ENCODE measurements around the gene RTKN2.
"Not testable (repeated sequence)": the region's sequence is repeated elsewhere in the genome, so short reads cannot be mapped to it uniquely, and the experiment has no call there.

The RTKN2 gene, protein sequence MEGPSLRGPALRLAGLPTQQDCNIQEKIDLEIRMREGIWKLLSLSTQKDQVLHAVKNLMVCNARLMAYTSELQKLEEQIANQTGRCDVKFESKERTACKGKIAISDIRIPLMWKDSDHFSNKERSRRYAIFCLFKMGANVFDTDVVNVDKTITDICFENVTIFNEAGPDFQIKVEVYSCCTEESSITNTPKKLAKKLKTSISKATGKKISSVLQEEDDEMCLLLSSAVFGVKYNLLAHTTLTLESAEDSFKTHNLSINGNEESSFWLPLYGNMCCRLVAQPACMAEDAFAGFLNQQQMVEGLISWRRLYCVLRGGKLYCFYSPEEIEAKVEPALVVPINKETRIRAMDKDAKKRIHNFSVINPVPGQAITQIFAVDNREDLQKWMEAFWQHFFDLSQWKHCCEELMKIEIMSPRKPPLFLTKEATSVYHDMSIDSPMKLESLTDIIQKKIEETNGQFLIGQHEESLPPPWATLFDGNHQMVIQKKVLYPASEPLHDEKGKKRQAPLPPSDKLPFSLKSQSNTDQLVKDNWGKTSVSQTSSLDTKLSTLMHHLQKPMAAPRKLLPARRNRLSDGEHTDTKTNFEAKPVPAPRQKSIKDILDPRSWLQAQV

DNA sequence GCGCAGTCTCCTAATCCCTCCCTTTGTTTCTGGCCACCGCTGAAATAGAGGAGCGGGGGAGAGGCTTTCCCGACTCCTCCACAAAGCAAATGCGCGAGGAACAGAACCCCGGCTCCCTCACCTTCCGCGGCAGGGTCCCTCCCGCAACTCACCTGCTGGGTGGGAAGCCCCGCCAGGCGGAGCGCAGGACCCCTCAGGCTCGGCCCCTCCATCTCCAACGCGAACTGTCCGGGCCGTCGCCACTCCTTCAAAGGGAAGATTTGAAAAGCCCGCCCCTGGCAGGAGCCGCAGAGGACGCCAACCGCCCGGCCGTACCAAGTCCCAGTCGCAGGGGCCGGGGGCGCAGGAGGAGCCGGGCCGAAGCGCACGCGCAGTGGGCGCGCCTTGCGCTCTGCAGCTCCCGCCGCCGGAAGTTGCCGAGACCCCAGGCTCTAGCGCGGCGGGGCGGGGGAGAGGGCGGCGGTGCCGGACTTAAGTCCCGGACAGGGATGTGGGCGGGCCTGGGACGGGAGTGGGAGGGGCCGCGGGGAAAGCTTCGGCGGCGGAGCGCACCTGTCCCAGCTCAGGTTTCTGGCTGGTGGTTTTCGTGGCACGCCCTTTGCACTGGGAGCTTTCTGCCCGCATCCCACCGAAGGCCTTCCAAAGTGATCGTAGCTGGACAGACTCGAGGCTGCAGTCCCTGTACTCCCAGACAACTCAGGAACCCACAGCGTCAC, at the start of gene RTKN2:
Gene RTKN2 (minus strand): TSS at position 446 of the 716 bp plus-strand sequence. CDS start 234 bp downstream, at position 212.
- peak; percentile 48 for DNase-seq

DNA sequence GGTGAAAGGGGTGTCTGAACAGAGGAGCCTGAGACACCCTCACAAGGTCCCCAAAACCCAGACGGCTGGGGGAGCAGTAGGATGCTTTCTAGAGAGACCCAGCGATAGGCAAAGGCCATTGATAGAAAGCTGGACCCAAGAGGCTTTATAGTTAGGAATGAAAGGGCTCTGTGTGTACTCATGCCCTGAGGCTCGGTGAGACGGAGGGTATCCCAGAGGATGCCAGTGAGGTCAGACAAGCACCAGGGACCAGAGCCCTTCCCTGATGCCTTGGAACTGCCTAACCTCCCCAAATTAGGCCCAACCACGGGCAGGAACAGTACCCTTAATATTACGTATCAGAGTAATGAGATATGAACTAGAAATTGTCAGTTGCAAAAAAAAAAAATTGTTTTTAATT, 48.6 kb upstream of the RTKN2 start:
- DNase-seq = no peak

DNA sequence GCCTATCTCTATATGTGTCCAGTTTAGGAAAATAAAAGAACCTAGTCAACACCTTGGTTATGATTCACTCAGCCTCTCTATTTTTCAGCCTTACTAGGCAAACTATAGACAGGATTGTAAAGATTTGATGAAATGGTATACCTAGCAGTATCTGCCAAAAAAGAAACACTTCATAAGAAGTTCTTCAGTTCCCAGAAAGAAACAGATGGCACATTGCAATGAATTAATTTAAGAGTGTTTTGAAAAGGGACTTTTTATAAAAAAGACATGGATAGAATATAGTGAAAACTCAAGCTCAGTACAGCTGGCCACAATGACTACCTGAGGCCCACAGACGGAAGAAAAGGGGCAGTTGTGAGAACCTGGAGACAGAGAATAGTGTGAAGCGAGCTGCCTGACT, 40.6 kb upstream of the RTKN2 start:
- DNase-seq = no peak

DNA sequence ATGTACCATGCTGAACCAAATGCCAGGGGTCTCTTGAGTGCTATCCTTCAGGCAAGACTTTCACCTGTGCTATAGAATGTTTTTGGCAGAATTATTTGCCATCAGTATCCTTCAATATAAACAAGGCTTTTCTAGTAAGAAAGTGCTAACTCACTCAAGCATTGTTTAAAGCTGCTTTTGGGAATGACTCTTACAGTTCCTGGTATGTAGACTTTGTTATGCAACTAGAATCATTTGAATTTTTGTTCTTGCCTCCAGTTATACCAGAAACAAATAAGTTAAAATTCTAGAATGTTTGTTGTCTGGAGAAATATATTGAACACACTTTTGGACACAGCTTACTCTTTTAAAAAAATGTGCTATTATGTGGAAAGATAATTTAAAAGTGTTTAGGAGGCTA, 39.5 kb upstream of the RTKN2 start:
- DNase-seq = no peak

DNA sequence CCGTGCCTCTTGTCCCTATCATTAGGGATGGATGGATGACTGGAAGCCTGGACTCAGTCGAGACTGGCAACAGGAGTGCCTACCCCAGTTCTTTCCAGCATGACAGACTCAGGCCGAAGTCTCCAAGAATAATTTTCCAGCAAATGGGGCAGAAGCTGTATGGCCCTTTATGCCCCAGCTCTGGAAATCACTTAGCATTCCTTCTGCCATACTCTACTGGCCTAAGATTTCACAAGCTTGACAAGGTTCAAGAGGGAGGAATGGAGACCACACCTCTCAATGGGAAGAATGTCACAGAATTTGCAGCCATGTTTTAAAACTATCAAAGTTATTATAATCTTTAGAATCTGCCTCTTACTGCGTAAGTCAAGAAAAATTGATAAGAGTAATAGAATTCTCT, 39.0 kb upstream of the RTKN2 start:
- DNase-seq = no peak

DNA sequence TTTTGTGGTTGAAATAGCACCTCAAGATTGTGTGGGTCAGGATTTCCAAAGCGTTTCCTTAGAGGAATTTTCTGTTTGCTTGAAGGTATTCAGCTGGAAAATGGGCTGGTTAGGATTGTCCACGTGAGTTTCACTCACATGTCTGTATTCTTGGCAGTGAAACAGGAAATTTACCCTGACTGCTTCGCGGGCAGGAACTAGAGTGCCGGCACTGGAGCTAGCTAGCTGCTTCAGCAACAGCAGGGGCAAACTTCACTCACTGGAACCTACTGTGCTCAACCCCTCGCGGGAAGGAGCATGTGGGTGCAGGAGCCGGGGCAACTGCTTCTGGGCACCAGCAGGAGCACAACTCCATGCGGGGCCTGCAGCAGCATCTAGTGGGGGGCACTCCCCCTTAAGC, 38.0 kb upstream of the RTKN2 start:
- DNase-seq = no peak

DNA sequence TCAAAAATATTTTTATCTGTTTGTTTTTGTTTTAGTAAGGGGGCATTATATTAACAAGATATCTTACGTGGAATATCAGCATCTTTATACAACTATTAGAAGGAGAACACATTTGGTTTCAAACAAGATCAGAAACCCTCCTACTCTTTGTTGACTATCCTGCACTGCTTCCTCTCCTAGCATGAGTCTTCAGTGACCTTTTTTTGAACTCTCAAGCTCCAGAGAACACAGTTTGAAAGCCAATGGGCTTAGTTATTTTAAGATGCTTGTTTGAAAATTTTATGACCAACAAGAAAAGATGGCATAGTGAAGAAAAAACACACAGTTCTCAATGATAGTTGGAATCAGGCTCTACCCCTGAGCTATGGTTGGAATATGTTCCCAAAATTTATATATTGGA, 37.2 kb upstream of the RTKN2 start:
- DNase-seq = no peak

DNA sequence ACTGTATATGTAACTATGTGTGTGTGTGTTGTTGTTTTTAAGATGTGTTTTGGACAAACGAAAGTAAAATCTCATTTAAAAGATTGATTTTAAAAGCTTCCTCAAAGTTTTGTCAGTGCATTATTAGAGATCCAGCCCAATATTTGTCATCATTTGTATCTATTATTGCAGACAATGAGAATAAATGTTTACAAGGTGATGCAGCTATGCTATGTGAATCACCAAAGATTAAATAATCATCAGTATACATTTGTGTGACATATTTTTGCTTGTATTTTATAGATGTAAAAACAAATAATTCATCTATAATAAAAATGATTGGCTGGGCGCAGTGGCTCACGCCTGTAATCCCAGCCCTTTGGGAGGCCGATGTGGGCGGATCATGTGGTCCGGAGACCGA, 35.3 kb upstream of the RTKN2 start:
- no peak for DNase-seq

DNA sequence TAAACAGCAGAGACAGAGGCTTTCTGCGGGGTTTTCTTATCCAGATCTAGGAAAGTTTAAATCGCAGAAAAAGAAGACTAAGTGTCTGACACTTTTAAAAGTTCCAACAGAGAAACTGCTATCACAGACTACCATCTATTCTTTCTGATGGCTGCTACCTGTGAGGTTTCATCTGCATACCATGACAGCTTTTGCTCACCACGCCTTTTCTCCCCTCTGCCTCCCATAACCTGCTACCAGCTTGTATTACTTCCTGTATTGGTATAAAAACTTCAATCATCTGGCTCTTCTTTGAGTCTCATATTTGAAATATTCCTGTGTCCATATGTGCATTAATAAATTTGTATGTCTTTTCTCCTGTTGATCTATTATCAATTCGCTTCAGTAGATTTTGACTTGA, 34.1 kb upstream of the RTKN2 start:
- DNase-seq = no peak

DNA sequence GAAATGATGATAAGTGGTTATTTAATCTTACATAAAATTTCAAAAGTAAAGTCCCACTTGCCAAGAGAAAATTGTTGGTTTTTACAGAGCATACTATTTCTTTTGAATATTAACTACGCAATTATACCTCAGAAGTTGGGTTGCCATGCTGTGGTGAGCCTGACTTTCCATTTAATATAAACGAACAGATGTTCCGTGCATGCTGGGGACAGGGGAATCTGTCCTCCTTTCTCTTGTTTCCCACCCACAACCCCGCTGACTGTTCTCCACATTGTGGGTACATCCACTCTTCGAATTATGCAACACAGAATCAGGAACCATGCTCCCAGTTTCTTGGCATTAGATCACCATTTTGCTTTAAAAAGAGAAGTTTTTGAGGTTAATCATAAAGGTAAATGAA, 29.2 kb upstream of the RTKN2 start:
- no peak for DNase-seq

DNA sequence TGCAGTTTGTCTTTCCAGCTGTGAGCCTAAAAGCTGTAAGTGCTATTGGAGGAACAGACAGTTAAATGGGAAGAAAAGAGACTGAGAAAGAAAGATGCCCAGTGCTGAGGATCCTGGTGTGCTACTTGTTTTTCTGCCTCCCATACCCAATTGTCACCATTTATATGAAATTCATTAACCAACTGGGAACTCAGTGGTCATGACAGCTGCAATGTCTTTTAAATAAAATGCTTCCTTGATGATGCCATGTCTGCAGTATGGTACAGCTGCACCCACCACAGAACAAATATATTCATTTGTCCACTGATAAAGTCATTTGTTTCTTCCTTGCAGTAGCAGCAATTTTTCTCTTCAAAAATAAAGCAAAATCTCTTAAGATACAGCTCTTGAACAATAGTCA, 15.6 kb upstream of the RTKN2 start:
- no peak for DNase-seq

DNA sequence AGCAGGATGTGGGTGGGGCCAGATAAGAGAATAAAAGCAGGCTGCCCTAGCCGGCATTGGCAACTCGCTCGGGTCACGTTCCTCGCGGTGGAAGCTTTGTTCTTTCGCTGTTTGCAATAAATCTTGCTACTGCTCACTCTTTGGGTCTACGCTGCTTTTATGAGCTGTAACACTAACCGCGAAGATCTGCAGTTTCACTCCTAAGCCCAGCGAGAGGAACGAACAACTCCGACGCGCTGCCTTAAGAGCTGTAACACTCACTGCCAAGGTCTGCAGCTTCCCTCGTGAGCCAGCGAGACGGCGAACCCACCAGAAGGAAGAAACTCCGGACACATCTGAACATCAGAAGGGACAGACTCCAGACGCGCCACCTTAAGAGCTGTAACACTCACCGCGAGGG, 12.7 kb upstream of the RTKN2 start:
- not testable (repeated sequence) for DNase-seq

DNA sequence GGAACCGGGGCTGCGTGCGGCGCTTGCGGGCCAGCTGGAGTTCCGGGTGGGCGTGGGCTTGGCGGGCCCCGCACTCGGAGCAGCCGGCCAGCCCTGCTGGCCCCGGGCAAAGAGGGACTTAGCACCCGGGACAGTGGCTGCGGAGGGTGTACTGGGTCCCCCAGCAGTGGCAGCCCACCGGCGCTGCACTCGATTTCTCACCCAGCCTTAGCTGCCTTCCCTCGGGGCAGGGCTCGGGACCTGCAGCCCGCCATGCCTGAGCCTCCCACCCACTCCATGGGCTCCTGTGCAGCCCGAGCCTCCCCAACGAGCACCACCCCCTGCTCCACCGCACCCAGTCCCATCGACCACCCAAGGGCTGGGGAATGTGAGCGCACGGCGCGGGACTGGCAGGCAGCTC, 11.7 kb upstream of the RTKN2 start:
- DNase-seq = not testable (repeated sequence)

DNA sequence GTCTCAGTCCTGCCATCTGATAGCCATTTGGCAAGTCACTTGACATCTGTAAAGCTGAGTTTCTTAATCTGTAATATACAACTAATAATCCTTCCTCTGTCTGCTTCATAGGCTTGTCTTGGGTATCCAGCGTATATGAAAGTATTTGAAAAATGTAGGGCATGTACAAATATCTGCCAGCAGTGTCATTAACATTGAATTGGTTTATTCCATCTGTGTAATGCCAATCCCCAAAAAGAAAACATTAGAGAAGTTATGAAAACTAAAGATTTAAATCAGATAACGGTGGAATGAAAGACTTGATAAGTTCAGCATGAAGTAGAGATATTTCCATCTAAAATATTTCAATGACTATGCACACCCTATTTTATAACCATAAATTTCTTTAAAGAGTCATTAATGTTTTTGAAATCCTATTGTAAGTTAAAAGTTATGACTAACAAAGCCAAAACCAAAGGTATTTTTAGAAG, 9.8 kb upstream of the RTKN2 start:
- no peak for DNase-seq

DNA sequence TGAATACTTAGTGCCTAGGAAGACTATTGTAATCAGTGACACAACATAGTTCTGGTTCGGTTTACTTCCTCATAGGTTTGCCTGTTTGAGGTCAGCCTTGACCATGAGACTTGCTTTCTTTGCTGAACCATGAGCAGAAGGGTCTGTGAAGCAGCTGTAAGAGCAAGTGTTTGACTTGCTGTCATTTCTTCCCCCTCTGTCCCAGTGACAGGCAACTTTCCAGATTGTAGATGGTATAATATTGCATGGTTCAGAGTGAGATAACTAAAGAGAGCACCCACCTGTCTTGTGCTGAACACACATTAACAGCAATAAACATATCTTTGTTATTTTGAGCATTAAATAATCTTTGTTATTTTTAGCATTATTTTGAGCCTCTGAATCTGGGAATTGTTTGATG, 9.3 kb upstream of the RTKN2 start:
- no peak for DNase-seq

DNA sequence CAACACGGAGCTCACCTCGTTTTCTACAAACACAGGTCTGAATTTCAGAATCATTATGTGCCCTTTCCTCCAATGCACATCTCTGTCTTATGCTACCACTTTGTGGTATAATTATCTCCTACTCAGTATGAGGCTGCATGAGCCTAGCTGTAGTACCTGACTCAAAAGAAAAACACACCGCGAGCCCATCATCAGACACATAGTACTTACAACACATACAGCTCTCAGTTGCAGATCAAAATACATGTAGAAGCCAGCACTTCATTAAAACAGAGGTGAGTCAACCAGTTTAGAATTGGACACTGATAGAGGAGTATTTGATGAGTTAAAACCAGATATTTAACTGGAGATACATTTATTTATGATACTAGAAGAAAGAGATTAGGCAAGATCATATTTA, 1.4 kb upstream of the RTKN2 start:
- DNase-seq = no peak

DNA sequence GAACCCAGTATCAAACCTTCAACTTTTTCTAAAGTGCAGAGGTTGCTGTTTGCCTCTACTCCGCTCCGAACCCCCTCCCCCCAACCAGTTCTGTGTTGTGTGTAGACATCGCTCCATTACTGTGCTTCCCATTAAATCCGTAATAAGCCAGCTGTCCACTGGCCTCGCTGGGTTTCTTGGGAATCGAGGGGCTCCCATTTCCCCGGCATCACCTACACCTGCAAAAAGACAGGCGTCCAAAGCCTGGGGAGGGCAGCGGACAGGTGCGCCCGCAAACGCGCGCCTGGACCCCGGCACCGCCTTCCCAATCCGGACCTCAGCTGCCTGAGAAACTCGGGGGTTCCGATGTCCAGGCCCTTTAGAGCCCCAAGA, 631 bp downstream of the RTKN2 start:
- no peak for DNase-seq

DNA sequence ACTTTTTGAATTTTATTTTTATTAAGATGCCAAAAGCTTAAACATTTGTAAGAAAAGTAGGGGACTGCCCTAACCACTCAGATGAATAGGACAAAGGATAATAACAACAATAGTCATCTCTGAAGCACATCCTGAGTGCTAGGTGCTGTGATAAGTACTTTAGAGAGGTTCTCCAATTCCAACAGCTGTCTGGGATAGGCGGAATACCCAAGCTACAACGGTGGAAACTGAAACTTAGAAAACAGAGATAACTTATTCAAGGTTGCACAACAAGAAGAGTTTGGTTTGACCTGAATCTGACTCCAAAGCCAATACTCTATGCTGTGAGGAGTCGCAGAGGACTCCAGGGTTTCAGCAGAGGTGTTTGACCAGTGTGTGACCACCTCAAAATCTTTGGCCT, 2.0 kb downstream of the RTKN2 start:
- DNase-seq = no peak

DNA sequence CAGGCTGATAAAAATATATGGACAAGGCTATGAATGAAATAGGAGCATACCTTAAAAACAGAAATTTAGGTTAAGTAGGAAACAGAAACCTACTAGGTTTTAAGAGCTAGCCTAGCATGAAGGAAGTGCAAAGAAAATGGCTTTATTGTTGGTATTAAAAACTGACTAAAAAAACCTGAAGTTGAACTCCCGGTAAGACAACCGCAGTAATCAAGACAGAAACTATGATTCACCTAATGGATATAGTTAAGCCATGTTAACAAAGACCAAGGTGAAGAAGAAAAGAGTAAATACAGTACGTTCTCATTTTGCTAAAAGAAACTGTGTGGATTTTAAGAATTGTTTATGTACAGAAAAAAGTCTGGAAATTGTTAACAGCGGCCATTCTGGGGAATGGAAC, 2.5 kb downstream of the RTKN2 start:
- DNase-seq = no peak

DNA sequence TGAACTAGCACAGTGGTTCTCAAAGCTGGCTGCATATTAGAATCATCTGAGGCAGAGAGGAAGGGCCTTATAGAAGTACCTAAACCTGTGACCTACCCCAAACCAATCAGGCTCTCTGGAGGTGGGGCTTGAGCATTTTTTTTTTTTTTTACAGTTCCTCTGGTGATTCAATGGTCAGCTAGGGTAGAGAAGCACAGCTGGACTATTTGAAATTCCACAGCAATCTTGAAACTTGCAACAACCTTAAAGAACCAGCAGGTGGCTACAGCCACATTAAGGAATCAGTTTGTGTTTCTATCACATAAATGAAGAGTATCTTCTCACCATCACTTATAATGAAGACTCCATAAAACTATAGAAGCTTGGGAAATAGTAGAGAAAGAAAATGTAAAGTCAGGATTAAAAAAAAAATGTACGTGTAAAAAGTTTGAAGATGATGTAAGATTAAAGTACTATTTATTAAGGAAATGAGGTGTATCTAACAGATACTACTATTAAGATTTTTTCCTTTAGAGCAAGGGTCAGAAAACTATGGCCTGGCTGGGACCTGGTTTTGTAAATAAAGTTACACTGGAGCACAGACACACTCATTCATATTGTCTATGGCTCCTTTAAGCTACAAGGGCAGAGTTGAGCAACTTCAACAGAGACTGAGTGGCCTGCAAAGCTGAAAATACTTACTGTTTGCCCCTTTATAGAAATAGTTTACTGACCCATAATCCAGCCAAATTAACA, 3.8 kb downstream of the RTKN2 start:
- DNase-seq = no peak

DNA sequence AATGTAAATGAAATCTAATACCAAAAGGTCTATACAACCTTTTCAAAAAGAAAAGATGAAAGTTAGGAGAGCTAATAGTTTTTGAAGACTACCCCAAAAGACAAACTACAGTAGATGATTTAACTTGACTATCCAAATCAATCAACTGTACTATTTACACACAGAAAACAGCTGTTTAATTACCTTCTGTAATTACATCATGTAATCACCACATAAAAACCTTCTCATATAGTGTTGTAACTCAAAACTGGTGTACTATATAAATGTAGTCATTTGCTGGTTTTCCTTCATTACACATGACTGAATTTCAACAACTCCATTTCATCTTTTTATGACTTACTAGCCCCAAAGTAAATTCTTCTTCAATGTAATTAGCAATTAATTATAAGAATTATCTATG, 4.5 kb downstream of the RTKN2 start:
- no peak for DNase-seq

DNA sequence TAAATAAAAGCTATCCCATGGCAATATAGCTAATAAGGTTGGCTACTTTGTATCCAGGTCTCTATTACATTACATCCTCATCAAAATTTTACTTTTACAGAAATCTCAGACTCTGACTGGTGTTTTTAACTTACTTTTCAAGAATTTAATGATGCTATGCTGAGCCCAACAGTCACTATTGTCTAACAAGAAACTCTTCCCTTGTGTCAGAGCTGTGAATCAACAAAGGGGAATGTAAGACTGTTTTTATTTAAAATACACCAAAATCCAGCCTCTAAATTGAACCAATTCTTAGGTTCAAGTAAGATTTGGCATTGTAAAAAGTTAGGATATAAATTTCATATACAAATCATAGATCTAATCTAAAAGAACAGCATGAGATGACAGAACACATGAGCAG, 7.0 kb downstream of the RTKN2 start:
- no peak for DNase-seq

DNA sequence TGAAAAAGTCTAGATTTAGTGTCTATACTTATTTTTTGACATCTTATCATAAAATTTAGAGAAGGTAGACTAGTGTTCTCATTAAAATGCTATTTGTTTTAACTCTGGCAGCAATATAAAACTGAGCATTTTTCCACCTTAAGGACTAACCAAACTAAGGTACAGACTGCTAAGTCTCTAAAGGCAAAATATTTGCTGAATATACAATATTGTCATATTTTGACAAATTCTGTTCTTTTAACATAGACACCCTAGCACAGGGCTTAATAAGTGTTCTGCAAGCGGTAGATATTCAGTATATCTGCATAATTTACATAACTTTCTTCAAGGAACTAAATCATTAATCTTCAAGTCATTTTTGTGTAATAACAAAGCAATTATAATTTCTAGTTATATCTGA, 8.6 kb downstream of the RTKN2 start:
- DNase-seq = no peak
